SK-N-SH (cell line): ENCODE results near the gene ARID2.

ENCODE experiments used
- CTCF ChIP-seq: fragments of 200-600 bp; sonication (generic); IDR thresholded peaks from 2 replicates; pipeline ENCODE4 v1.6.1; 2017; ENCODE audit warnings: antibody characterized with exemption, mild to moderate bottlenecking, moderate library complexity
- EZH2phosphoT487 ChIP-seq: fragments of 200-600 bp; sonication (generic); IDR thresholded peaks from 2 replicates; pipeline ENCODE4 v1.6.1; 2017; ENCODE audit warnings: low read depth, mixed run types, mild to moderate bottlenecking, antibody characterized with exemption, moderate library complexity, borderline replicate concordance
- MXI1 ChIP-seq: IDR thresholded peaks from 2 replicates; pipeline ENCODE4 v1.6.1; 2012; ENCODE audit warnings: mild to moderate bottlenecking, low read depth, low read length, improper control_type of control experiment
- POLR2AphosphoS5 ChIP-seq: IDR thresholded peaks from 2 replicates; pipeline ENCODE4 v1.6.1; 2012; ENCODE audit warnings: low read depth, low read length
- RCOR1 ChIP-seq: fragments of 150-350 bp; IDR thresholded peaks from 2 replicates; pipeline ENCODE4 v1.6.1; 2017; ENCODE audit warnings: antibody characterized with exemption, low read length

DNA sequence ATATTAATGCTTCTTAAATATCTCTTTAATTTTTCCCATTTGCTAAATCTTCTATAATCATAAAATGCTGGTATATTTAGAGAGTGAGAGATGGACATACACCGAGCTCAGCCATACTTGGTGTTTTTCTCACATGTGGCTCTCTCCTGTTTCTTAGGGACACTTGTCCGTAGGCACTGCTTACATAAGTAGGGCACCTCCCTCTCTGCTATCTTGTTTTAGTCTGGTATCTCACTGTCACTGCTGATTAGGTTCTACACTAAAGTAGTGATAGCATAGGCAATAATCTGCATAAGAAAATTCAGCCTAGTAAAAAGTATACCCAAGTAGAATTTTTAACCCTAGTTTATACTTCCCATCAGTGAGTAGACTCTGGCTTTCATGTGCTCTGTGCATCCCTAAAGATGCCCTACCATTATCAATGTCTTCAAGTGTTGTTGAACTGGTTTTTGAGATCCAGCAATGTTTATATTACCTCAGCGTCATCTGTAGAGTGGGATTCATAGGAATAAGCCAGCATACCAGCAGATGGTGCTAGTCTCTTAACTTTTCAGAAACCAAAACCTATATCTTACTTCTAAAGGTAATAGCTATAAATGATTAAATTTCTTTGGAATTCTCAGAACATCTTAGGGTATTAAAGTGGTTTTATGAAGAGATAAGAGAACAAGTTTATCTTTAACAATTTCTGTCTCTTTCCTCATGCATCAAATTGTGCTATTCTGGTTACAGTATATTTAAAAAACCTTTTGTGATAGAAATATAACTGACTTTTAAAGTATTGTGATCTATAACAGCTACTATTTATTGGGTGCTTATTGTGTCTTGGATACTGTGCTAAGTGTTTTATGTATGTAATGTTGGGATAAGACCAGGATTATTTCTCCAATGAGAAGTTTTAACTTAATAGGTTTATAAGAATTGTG lies 32.9 kb downstream of the ARID2 start:
- TF ChIP-seq RCOR1, result no peak
- peak; percentile 76 for TF ChIP-seq CTCF
- TF ChIP-seq POLR2AphosphoS5, result no peak
- TF ChIP-seq MXI1, result no peak
- TF ChIP-seq EZH2phosphoT487, result no peak
